ENCODE measurements around the gene DCTN5.

DCTN5 gene

GRCh38 chr16:23673971-23674614 is 32.8 kb downstream of the DCTN5 start:
- Histone ChIP-seq H3K9me3 (no peaks in the 10 kb centered on the region), H3K4me3 (no peak overlapping the region), H3K4me1 (peaks cover 21% of the 10 kb centered on the region), H3K27me3 (ENCODE audit: low read depth) (no peaks in the 10 kb centered on the region), H3K36me3 (replicated peaks) (peaks cover 14% of the 10 kb centered on the region)
- in situ Hi-C loops (cut with MboI; ENCODE audit: low sequenced_read_pairs), result no loop called here
- DNase-seq (ENCODE audit: low spot score in 2 of 2), result no peak

- H3K9me3 ChIP-seq, result no peaks in the 10 kb centered on the region
- H3K4me1 ChIP-seq, result peaks cover 29% of the 10 kb centered on the region
- in situ Hi-C loops (cut with MboI; ENCODE audit: low sequenced_read_pairs), result no loop called here
- DNase-seq (ENCODE audit: low spot score in 2 of 2), result no peak
- H3K27me3 ChIP-seq (ENCODE audit: low read depth), result no peaks in the 10 kb centered on the region
- no peak overlapping the region for H3K4me3 ChIP-seq
- H3K36me3 ChIP-seq (replicated peaks), result peaks cover 30% of the 10 kb centered on the region
Measured at GRCh38 chr16:23676924-23677480, 35.7 kb downstream of the DCTN5 start.

- peak; percentile 88 to 95 for DNase-seq (ENCODE audit: low spot score in 2 of 2)
- in situ Hi-C loops (cut with MboI; ENCODE audit: low sequenced_read_pairs), result no loop called here
- peak within 1 kb of the TSS; percentile 95 for H3K4me3 ChIP-seq
- no peaks in the 10 kb centered on the region for H3K27me3 ChIP-seq (ENCODE audit: low read depth)
- peaks cover 27% of the 10 kb centered on the region for H3K4me1 ChIP-seq
- H3K36me3 ChIP-seq (replicated peaks), result peaks cover 46% of the 10 kb centered on the region
- no peaks in the 10 kb centered on the region for H3K9me3 ChIP-seq
Measured at GRCh38 chr16:23678430-23679273, 37.4 kb downstream of the DCTN5 start, which contains the start of gene PLK1. Gene PLK1 (plus strand): TSS chr16:23678889. CDS start chr16:23678933, 44 bp downstream.

GRCh38 chr16:23679274-23679985 is 38.2 kb downstream of the DCTN5 start:
- H3K9me3 ChIP-seq, result no peaks in the 10 kb centered on the region
- in situ Hi-C loops (cut with MboI; ENCODE audit: low sequenced_read_pairs), result no loop called here
- H3K27me3 ChIP-seq (ENCODE audit: low read depth), result no peaks in the 10 kb centered on the region
- DNase-seq (ENCODE audit: low spot score in 2 of 2), result peak in 1 of 2 experiments; percentile 70
- H3K36me3 ChIP-seq (replicated peaks), result peaks cover 54% of the 10 kb centered on the region
- H3K4me1 ChIP-seq, result peaks cover 21% of the 10 kb centered on the region
- H3K4me3 ChIP-seq, result peak overlapping the region; percentile 95

GRCh38 chr16:23679986-23680336 is 38.7 kb downstream of the DCTN5 start:
- Histone ChIP-seq H3K27me3 (ENCODE audit: low read depth) (no peaks in the 10 kb centered on the region), H3K36me3 (replicated peaks) (peaks cover 57% of the 10 kb centered on the region)
- in situ Hi-C loops (cut with MboI; ENCODE audit: low sequenced_read_pairs), result no loop called here

GRCh38 chr16:23682181-23682580 is 40.9 kb downstream of the DCTN5 start:
- no peaks in the 10 kb centered on the region for H3K9me3 ChIP-seq
- peaks cover 19% of the 10 kb centered on the region for H3K4me1 ChIP-seq
- H3K4me3 ChIP-seq, result no peak overlapping the region
- no peaks in the 10 kb centered on the region for H3K27me3 ChIP-seq (ENCODE audit: low read depth)
- H3K36me3 ChIP-seq (replicated peaks), result peaks cover 74% of the 10 kb centered on the region
- no peak for DNase-seq (ENCODE audit: low spot score in 2 of 2)
- in situ Hi-C loops (cut with MboI; ENCODE audit: low sequenced_read_pairs), result no loop called here

More at GRCh38 chr16:23679986-23680336, 38.7 kb downstream of the DCTN5 start:
- Histone ChIP-seq H3K4me1 (peaks cover 21% of the 10 kb centered on the region), H3K4me3 (peak overlapping the region; percentile 95), H3K9me3 (no peaks in the 10 kb centered on the region)
- DNase-seq (ENCODE audit: low spot score in 2 of 2), result no peak

- in situ Hi-C loops (cut with MboI; ENCODE audit: low sequenced_read_pairs), result no loop called here
- no peak for DNase-seq (ENCODE audit: low spot score in 2 of 2)
- H3K4me1 ChIP-seq, result peaks cover 8% of the 10 kb centered on the region
- H3K4me3 ChIP-seq, result no peak overlapping the region
- no peaks in the 10 kb centered on the region for H3K9me3 ChIP-seq
- H3K36me3 ChIP-seq (replicated peaks), result peaks cover 87% of the 10 kb centered on the region
- no peaks in the 10 kb centered on the region for H3K27me3 ChIP-seq (ENCODE audit: low read depth)
Measured at GRCh38 chr16:23683487-23683886, 42.2 kb downstream of the DCTN5 start.

- Histone ChIP-seq H3K4me1 (no peaks in the 10 kb centered on the region), H3K27me3 (ENCODE audit: low read depth) (no peaks in the 10 kb centered on the region), H3K9me3 (no peaks in the 10 kb centered on the region), H3K36me3 (replicated peaks) (peaks cover 96% of the 10 kb centered on the region), H3K4me3 (no peak overlapping the region)
- DNase-seq (ENCODE audit: low spot score in 2 of 2), result no peak
- in situ Hi-C loops (cut with MboI; ENCODE audit: low sequenced_read_pairs), result no loop called here
Measured at GRCh38 chr16:23687034-23687808, 46.0 kb downstream of the DCTN5 start.

- H3K4me3 ChIP-seq, result no peak overlapping the region
- H3K4me1 ChIP-seq, result no peaks in the 10 kb centered on the region
- peaks cover 74% of the 10 kb centered on the region for H3K36me3 ChIP-seq (replicated peaks)
- no peak for DNase-seq (ENCODE audit: low spot score in 2 of 2)
- H3K9me3 ChIP-seq, result no peaks in the 10 kb centered on the region
- in situ Hi-C loops (cut with MboI; ENCODE audit: low sequenced_read_pairs), result no loop called here
- no peaks in the 10 kb centered on the region for H3K27me3 ChIP-seq (ENCODE audit: low read depth)
Measured at GRCh38 chr16:23689442-23690187, 48.3 kb downstream of the DCTN5 start.

- peaks cover 63% of the 10 kb centered on the region for H3K36me3 ChIP-seq (replicated peaks)
- in situ Hi-C loops (cut with MboI; ENCODE audit: low sequenced_read_pairs), result no loop called here
- H3K4me1 ChIP-seq, result no peaks in the 10 kb centered on the region
- H3K4me3 ChIP-seq, result no peak overlapping the region
- H3K9me3 ChIP-seq, result no peaks in the 10 kb centered on the region
- no peak for DNase-seq (ENCODE audit: low spot score in 2 of 2)
- no peaks in the 10 kb centered on the region for H3K27me3 ChIP-seq (ENCODE audit: low read depth)
Measured at GRCh38 chr16:23690771-23691482, 49.7 kb downstream of the DCTN5 start.

- Histone ChIP-seq H3K4me3 (no peak overlapping the region), H3K9me3 (no peaks in the 10 kb centered on the region), H3K27me3 (ENCODE audit: low read depth) (no peaks in the 10 kb centered on the region), H3K4me1 (no peaks in the 10 kb centered on the region), H3K36me3 (replicated peaks) (peaks cover 55% of the 10 kb centered on the region)
- in situ Hi-C loops (cut with MboI; ENCODE audit: low sequenced_read_pairs), result no loop called here
- no peak for DNase-seq (ENCODE audit: low spot score in 2 of 2)
Measured at GRCh38 chr16:23691483-23692189, 50.4 kb downstream of the DCTN5 start.

Measured in HAP-1 (cell line).